ENCODE results near the gene CHRNE.

DNA sequence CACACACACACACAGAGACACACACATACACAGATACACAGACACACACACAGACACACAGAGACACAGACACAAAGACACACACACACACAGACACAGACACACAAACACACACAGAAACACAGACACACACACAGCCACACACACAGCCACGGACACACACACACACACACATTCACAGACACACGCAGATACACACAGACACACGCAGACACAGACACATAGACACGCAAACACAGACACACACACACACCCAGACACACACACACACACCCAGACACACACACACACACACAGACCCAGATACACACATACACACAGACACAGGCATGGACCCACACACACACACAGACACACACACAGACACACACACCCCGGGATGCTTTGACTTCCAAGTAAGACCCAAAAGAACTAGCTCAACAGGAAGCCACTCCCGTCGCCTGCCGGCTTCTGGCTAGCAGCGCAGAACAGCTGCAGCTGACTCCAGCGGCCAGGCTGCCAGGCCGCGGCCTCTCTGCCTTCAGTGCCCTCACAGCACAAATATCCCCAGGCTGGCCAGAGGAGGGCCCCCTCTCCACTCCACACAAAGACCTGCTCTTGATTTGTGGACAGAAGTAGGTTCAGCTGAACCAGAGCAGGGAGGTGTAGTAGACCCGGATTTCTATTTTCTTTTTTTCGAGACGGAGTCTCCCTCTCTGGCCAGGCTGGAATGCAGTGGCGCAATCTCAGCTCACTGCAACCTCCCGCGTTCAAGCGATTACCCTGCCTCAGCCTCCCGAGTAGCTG is 6.0 kb upstream of the CHRNE start:
- TF ChIP-seq, protein P1, sequence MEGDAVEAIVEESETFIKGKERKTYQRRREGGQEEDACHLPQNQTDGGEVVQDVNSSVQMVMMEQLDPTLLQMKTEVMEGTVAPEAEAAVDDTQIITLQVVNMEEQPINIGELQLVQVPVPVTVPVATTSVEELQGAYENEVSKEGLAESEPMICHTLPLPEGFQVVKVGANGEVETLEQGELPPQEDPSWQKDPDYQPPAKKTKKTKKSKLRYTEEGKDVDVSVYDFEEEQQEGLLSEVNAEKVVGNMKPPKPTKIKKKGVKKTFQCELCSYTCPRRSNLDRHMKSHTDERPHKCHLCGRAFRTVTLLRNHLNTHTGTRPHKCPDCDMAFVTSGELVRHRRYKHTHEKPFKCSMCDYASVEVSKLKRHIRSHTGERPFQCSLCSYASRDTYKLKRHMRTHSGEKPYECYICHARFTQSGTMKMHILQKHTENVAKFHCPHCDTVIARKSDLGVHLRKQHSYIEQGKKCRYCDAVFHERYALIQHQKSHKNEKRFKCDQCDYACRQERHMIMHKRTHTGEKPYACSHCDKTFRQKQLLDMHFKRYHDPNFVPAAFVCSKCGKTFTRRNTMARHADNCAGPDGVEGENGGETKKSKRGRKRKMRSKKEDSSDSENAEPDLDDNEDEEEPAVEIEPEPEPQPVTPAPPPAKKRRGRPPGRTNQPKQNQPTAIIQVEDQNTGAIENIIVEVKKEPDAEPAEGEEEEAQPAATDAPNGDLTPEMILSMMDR (IDR thresholded peaks at IDR 0.05): peak; percentile 85
- no peak for TF ChIP-seq ZFX (IDR thresholded peaks at IDR 0.05; ENCODE audit: borderline replicate concordance)
